Osteocyte (in vitro differentiated cells): ENCODE results near the gene SLC16A11. TPM values are rescaled to one million over a fixed set of nuclear protein-coding genes. Genes with fewer than 3 reads are reported as not detected.

Experiments used
- DNase-seq: peaks from one replicate; pipeline ENCODE4 v3.0.0; 2021; ENCODE audit warnings: mixed read lengths; ENCODE audit not compliant: unreplicated experiment; ENCODE audit errors: extremely low spot score
- H3K27ac Mint-ChIP-seq: one replicate; pipeline ENCODE4 v1.8.0; 2021; ENCODE audit warnings: mild to moderate bottlenecking, mixed read lengths; ENCODE audit not compliant: unreplicated experiment
- H3K27me3 Mint-ChIP-seq: one replicate; pipeline ENCODE4 v1.8.0; 2021; ENCODE audit warnings: mixed read lengths; ENCODE audit not compliant: unreplicated experiment
- H3K36me3 Mint-ChIP-seq: one replicate; pipeline ENCODE4 v1.8.0; 2021; ENCODE audit warnings: mixed read lengths; ENCODE audit not compliant: unreplicated experiment
- H3K4me1 Mint-ChIP-seq: one replicate; pipeline ENCODE4 v1.8.0; 2021; ENCODE audit warnings: mixed read lengths; ENCODE audit not compliant: unreplicated experiment
- H3K4me3 Mint-ChIP-seq: one replicate; pipeline ENCODE4 v1.8.0; 2021; ENCODE audit warnings: mild to moderate bottlenecking, moderate library complexity, mixed read lengths; ENCODE audit not compliant: unreplicated experiment
- H3K9me3 Mint-ChIP-seq: one replicate; pipeline ENCODE4 v1.8.0; 2021; ENCODE audit warnings: mixed read lengths; ENCODE audit not compliant: unreplicated experiment
- CTCF ChIP-seq: fragments of 200-600 bp; sonication (generic); IDR thresholded peaks from 2 replicates; pipeline ENCODE4 v1.5.0; 2021; ENCODE audit warnings: antibody characterized with exemption, mild to moderate bottlenecking, moderate library complexity
- total RNA-seq: library from RNA; stranded (reverse); gene quantifications from 2 replicates; pipeline ENCODE4 v1.2.1, GENCODE V29; 2021

SLC16A11 gene
- total RNA-seq, 1 donor from 2014 or later, result 0.75 TPM

GRCh38 chr17:7016886-7017826 lies 26.7 kb downstream of the SLC16A11 start:
- H3K27ac Mint-ChIP-seq, result peak overlapping the region; percentile 60

GRCh38 chr17:7016418-7016817 lies 27.5 kb downstream of the SLC16A11 start:
- DNase-seq, result no peak
- no peaks in the 10 kb centered on the region for H3K9me3 Mint-ChIP-seq
- no peak overlapping the region for H3K4me3 Mint-ChIP-seq
- peaks cover 7% of the 10 kb centered on the region for H3K36me3 Mint-ChIP-seq
- no peak for TF ChIP-seq CTCF
- H3K27me3 Mint-ChIP-seq, result no peaks in the 10 kb centered on the region
- H3K4me1 Mint-ChIP-seq, result peaks cover 46% of the 10 kb centered on the region
- H3K27ac Mint-ChIP-seq, result peak overlapping the region; percentile 98

More at GRCh38 chr17:7016886-7017826, 26.7 kb downstream of the SLC16A11 start:
- peaks cover 46% of the 10 kb centered on the region for H3K4me1 Mint-ChIP-seq
- no peaks in the 10 kb centered on the region for H3K27me3 Mint-ChIP-seq
- DNase-seq, result no peak
- peaks cover 7% of the 10 kb centered on the region for H3K36me3 Mint-ChIP-seq
- no peaks in the 10 kb centered on the region for H3K9me3 Mint-ChIP-seq
- H3K4me3 Mint-ChIP-seq, result no peak overlapping the region
- TF ChIP-seq CTCF, result no peak

GRCh38 chr17:7014995-7015958 lies 28.6 kb downstream of the SLC16A11 start:
- peaks cover 53% of the 10 kb centered on the region for H3K4me1 Mint-ChIP-seq
- peak overlapping the region; percentile 96 for H3K4me3 Mint-ChIP-seq
- no peak for DNase-seq

GRCh38 chr17:7014261-7014994 lies 29.5 kb downstream of the SLC16A11 start:
- peak; percentile 87 for TF ChIP-seq CTCF
- H3K27ac Mint-ChIP-seq, result peak overlapping the region; percentile 99
- H3K36me3 Mint-ChIP-seq, result peaks cover 9% of the 10 kb centered on the region
- no peaks in the 10 kb centered on the region for H3K9me3 Mint-ChIP-seq
- H3K27me3 Mint-ChIP-seq, result no peaks in the 10 kb centered on the region
- peak; percentile 99 for DNase-seq
- H3K4me1 Mint-ChIP-seq, result peaks cover 53% of the 10 kb centered on the region
- peak overlapping the region; percentile 96 for H3K4me3 Mint-ChIP-seq

More at GRCh38 chr17:7014995-7015958, 28.6 kb downstream of the SLC16A11 start:
- Mint-ChIP-seq H3K27ac (peak overlapping the region; percentile 98), H3K9me3 (no peaks in the 10 kb centered on the region), H3K36me3 (peaks cover 7% of the 10 kb centered on the region), H3K27me3 (no peaks in the 10 kb centered on the region)
- TF ChIP-seq CTCF, result peak; percentile 40
